HG02678 (cell line): ENCODE data around the gene HERPUD2.
"Not testable (repeated sequence)": the region's sequence is repeated elsewhere in the genome, so short reads cannot be mapped to it uniquely, and the experiment has no call there.

Source experiments
- ATAC-seq: cut with Tn5 transposase; IDR thresholded peaks from one replicate; pipeline ENCODE4 v1.9.1; 2021; ENCODE audit warnings: mild to moderate bottlenecking, moderate library complexity; ENCODE audit not compliant: unreplicated experiment

The HERPUD2 gene

GRCh38 chr7:35714862-35715261 is 19.9 kb upstream of the HERPUD2 start:
- peak; percentile 61 for ATAC-seq

GRCh38 chr7:35714407-35714806 is 19.5 kb upstream of the HERPUD2 start:
- no peak for ATAC-seq

- ATAC-seq = no peak
Observed at GRCh38 chr7:35712563-35713226, 17.8 kb upstream of the HERPUD2 start.

- ATAC-seq = no peak
Observed at GRCh38 chr7:35707422-35707821, 12.5 kb upstream of the HERPUD2 start.

- no peak for ATAC-seq
Observed at GRCh38 chr7:35705932-35706461, 11.1 kb upstream of the HERPUD2 start.

GRCh38 chr7:35704261-35704660 is 9.3 kb upstream of the HERPUD2 start:
- ATAC-seq = no peak

- ATAC-seq = no peak
Observed at GRCh38 chr7:35702541-35702940, 7.6 kb upstream of the HERPUD2 start.

GRCh38 chr7:35701287-35701900 is 6.5 kb upstream of the HERPUD2 start:
- peak; percentile 56 for ATAC-seq

- ATAC-seq = no peak
Observed at GRCh38 chr7:35700865-35701264, 5.9 kb upstream of the HERPUD2 start.

GRCh38 chr7:35700333-35700732 is 5.4 kb upstream of the HERPUD2 start:
- no peak for ATAC-seq

GRCh38 chr7:35699796-35700305 is 4.9 kb upstream of the HERPUD2 start:
- no peak for ATAC-seq

- ATAC-seq = not testable (repeated sequence)
Observed at GRCh38 chr7:35698382-35698781, 3.4 kb upstream of the HERPUD2 start.

- ATAC-seq = no peak
Observed at GRCh38 chr7:35697414-35698175, 2.7 kb upstream of the HERPUD2 start.

GRCh38 chr7:35695987-35696386 is 1.1 kb upstream of the HERPUD2 start:
- no peak for ATAC-seq

- no peak for ATAC-seq
Observed at GRCh38 chr7:35695473-35695850, 527 bp upstream of the HERPUD2 start.

- peak; percentile 18 for ATAC-seq
Observed at GRCh38 chr7:35694161-35694783, 663 bp downstream of the HERPUD2 start.

- ATAC-seq = no peak
Observed at GRCh38 chr7:35691827-35692307, 3.1 kb downstream of the HERPUD2 start.

GRCh38 chr7:35691366-35691765 is 3.6 kb downstream of the HERPUD2 start:
- no peak for ATAC-seq

GRCh38 chr7:35690614-35691013 is 4.3 kb downstream of the HERPUD2 start:
- not testable (repeated sequence) for ATAC-seq

- ATAC-seq = no peak
Observed at GRCh38 chr7:35685781-35686180, 9.2 kb downstream of the HERPUD2 start.
